Measurements from ENCODE around the gene TIMP1. TPM values are rescaled to one million over a fixed set of nuclear protein-coding genes. Genes with fewer than 3 reads are reported as not detected.

TIMP1 gene
- total and polyA plus RNA-seq, 2 of the 13 experiments (the other 11 are each of a cell fraction or from before 2014, with no cell fraction given), result 12.3 to 45.8 TPM

DNA sequence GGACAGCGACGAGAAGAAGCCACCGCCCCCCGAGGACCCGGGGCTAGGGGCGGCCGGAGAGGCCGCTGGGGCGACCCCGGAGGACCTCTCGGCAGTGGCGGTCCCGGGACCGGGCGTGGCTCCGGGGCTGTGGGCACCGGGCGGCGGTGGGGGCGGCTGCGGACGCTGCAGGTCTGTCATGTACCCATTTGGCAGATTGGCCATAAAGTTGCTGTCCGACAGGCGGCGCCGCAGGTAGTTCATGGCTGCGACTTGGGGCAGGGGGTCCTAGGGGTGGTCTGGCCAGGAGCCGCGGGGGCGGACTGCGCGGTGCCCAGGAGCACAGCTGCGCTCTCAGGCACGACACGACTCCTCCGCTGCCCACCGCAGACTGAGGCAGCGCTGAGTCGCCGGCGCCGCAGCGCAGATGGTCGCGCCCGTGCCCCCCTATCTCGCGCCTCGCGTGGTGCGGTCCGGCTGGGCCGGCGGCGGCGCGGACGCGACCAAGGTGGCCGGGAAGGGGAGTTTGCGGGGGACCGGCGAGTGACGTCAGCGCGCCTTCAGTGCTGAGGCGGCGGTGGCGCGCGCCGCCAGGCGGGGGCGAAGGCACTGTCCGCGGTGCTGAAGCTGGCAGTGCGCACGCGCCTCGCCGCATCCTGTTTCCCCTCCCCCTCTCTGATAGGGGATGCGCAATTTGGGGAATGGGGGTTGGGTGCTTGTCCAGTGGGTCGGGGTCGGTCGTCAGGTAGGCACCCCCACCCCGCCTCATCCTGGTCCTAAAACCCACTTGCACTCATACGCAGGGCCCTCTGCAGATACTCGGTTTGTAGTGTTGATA is 37.5 kb downstream of the TIMP1 start, which contains the start of gene SYN1 (continued):
- TF ChIP-seq ZNF607 (CRISPR knock-in tag; IDR thresholded peaks at IDR 0.05; ENCODE audit: borderline replicate concordance) (peak; percentile 77; the same call in 1 of the 2 replicates), TFDP2 (CRISPR knock-in tag; IDR thresholded peaks at IDR 0.05) (0 out of 2 replicates have a peak, but pooled peaks have one; percentile 25), ZNF616 (CRISPR knock-in tag; IDR thresholded peaks at IDR 0.05; ENCODE audit: low read depth) (no peak), ZBTB21 (CRISPR knock-in tag; IDR thresholded peaks at IDR 0.05) (peak; percentile 59; the same call in 1 of the 2 replicates), FOXM1 (CRISPR knock-in tag; IDR thresholded peaks at IDR 0.05) (0 out of 2 replicates have a peak, but pooled peaks have one; percentile 50), ZNF274 (CRISPR knock-in tag; IDR thresholded peaks at IDR 0.05) (0 out of 2 replicates have a peak, but pooled peaks have one; percentile 48), YEATS4 (CRISPR knock-in tag; IDR thresholded peaks at IDR 0.05; ENCODE audit: borderline replicate concordance) (0 out of 2 replicates have a peak, but pooled peaks have one; percentile 34), ZNF510 (CRISPR knock-in tag; IDR thresholded peaks at IDR 0.05; ENCODE audit: low read depth) (no peak), ZNF766 (CRISPR knock-in tag; IDR thresholded peaks at IDR 0.05; ENCODE audit: borderline replicate concordance) (0 out of 2 replicates have a peak, but pooled peaks have one; percentile 60), JUND (CRISPR knock-in tag; IDR thresholded peaks at IDR 0.05) (peak; percentile 76; the same call in 1 of the 2 replicates), ZNF768 (CRISPR knock-in tag; IDR thresholded peaks at IDR 0.05) (peak; percentile 30; the same call in 1 of the 2 replicates)
- TF ChIP-seq, protein P1, sequence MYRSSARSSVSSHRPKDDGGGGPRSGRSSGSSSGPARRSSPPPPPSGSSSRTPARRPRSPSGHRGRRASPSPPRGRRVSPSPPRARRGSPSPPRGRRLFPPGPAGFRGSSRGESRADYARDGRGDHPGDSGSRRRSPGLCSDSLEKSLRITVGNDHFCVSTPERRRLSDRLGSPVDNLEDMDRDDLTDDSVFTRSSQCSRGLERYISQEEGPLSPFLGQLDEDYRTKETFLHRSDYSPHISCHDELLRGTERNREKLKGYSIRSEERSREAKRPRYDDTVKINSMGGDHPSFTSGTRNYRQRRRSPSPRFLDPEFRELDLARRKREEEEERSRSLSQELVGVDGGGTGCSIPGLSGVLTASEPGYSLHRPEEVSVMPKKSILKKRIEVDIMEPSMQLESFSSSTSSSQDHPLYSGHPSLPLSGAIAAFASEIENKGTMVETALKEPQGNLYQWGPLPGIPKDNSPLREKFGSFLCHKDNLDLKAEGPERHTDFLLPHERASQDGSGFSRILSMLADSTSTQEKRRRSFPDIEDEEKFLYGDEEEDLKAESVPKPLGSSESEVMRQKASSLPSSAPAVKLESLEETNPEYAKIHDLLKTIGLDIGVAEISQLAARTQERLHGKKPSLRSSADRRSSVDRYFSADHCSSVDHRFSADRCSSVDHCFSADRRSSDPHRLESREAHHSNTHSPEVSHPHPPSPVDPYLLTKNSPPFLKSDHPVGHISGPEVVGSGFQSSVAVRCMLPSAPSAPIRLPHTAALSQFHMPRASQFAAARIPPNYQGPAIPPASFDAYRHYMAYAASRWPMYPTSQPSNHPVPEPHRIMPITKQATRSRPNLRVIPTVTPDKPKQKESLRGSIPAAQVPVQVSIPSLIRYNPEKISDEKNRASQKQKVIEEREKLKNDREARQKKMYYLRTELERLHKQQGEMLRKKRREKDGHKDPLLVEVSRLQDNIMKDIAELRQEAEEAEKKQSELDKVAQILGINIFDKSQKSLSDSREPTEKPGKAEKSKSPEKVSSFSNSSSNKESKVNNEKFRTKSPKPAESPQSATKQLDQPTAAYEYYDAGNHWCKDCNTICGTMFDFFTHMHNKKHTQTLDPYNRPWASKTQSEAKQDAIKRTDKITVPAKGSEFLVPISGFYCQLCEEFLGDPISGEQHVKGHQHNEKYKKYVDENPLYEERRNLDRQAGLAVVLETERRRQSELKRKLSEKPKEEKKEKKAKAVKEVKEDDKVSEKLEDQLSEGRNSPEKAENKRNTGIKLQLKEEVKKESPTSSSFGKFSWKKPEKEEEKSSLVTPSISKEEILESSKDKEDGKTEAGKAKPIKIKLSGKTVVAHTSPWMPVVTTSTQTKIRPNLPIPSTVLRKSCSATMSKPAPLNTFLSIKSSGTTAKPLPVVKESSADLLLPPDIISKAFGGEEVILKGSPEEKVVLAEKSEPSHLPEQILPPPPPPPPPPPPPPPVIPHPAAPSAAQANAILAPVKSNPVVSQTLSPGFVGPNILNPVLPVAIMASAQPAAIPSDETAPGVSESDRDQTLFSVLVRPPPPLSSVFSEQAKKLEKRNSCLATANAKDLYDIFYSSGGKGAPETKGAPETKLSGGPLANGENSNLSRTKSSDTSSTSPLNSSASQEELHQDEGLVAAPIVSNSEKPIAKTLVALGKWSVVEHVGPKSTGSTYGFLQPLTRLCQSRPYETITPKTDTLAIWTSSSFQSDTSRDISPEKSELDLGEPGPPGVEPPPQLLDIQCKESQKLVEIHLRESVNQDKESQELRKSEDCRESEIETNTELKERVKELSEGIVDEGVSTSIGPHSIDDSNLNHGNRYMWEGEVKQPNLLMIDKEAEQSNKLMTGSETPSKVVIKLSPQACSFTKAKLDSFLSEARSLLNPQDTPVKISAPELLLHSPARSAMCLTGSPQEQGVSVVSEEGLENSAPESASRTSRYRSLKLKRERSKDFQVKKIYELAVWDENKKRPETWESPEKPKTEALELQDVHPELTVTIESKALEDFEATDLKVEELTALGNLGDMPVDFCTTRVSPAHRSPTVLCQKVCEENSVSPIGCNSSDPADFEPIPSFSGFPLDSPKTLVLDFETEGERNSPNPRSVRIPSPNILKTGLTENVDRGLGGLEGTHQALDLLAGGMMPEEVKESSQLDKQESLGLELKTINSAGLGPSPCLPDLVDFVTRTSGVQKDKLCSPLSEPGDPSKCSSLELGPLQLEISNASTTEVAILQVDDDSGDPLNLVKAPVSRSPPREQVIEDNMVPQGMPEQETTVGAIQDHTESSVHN (CRISPR knock-in tag; IDR thresholded peaks at IDR 0.05), result no peak
- TF ChIP-seq, protein P2, sequence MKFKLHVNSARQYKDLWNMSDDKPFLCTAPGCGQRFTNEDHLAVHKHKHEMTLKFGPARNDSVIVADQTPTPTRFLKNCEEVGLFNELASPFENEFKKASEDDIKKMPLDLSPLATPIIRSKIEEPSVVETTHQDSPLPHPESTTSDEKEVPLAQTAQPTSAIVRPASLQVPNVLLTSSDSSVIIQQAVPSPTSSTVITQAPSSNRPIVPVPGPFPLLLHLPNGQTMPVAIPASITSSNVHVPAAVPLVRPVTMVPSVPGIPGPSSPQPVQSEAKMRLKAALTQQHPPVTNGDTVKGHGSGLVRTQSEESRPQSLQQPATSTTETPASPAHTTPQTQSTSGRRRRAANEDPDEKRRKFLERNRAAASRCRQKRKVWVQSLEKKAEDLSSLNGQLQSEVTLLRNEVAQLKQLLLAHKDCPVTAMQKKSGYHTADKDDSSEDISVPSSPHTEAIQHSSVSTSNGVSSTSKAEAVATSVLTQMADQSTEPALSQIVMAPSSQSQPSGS (CRISPR knock-in tag; IDR thresholded peaks at IDR 0.05), result peak; percentile 90
- TF ChIP-seq, protein P3, sequence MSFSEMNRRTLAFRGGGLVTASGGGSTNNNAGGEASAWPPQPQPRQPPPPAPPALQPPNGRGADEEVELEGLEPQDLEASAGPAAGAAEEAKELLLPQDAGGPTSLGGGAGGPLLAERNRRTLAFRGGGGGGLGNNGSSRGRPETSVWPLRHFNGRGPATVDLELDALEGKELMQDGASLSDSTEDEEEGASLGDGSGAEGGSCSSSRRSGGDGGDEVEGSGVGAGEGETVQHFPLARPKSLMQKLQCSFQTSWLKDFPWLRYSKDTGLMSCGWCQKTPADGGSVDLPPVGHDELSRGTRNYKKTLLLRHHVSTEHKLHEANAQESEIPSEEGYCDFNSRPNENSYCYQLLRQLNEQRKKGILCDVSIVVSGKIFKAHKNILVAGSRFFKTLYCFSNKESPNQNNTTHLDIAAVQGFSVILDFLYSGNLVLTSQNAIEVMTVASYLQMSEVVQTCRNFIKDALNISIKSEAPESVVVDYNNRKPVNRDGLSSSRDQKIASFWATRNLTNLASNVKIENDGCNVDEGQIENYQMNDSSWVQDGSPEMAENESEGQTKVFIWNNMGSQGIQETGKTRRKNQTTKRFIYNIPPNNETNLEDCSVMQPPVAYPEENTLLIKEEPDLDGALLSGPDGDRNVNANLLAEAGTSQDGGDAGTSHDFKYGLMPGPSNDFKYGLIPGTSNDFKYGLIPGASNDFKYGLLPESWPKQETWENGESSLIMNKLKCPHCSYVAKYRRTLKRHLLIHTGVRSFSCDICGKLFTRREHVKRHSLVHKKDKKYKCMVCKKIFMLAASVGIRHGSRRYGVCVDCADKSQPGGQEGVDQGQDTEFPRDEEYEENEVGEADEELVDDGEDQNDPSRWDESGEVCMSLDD (CRISPR knock-in tag; IDR thresholded peaks at IDR 0.05; ENCODE audit: borderline replicate concordance), result peak; percentile 73; the same call in 1 of the 2 replicates

Data from HepG2 (cell line).